GM12878 (cell line): Measurements from ENCODE around the gene KCNK4. TPM values are rescaled to one million over a fixed set of nuclear protein-coding genes. Genes with fewer than 3 reads are reported as not detected.

Experiments used
- CBX5 ChIP-seq: sonication (generic); IDR thresholded peaks from 2 replicates; pipeline ENCODE4 v1.6.1; 2016; ENCODE audit warnings: low read depth, moderate library complexity, mild to moderate bottlenecking, inconsistent platforms
- CTCF ChIP-seq, 3 experiments: IDR thresholded peaks in 2 of 3; conservative IDR thresholded peaks in 1 of 3; 2 replicates each; pipeline ENCODE4 v1.5.1; 2011; ENCODE audit warnings: low read depth in 3 of 3, low read length in 3 of 3, mild to moderate bottlenecking in 3 of 3, control low read depth in 2 of 3, moderate library complexity in 2 of 3, inconsistent platforms in 1 of 3, mixed read lengths in 1 of 3; ENCODE audit not compliant: control insufficient read depth in 2 of 3, insufficient read depth in 1 of 3; ENCODE audit errors: extremely low read depth in 1 of 3
- DPF2 ChIP-seq: fragments of 450-650 bp; IDR thresholded peaks from 2 replicates; pipeline ENCODE4 v1.6.1; 2017; ENCODE audit warnings: mild to moderate bottlenecking
- EZH2 ChIP-seq: IDR thresholded peaks from 2 replicates; pipeline ENCODE4 v1.6.1; 2012; ENCODE audit warnings: low read depth, mild to moderate bottlenecking, control low read depth, inconsistent platforms, low read length, borderline replicate concordance; ENCODE audit not compliant: control insufficient read depth
- IKZF2 ChIP-seq, 2 experiments: fragments of 450-650 bp; IDR thresholded peaks; 2 replicates each; pipeline ENCODE4 v1.6.1; 2017; ENCODE audit warnings: mild to moderate bottlenecking in 2 of 2, moderate library complexity in 2 of 2
- MAX ChIP-seq: IDR thresholded peaks from 2 replicates; pipeline ENCODE4 v1.6.1; 2012; ENCODE audit warnings: low read depth, low read length, improper control_type of control experiment
- MEF2B ChIP-seq: fragments of 450-650 bp; IDR thresholded peaks from 2 replicates; pipeline ENCODE4 v1.6.1; 2018; ENCODE audit warnings: mild to moderate bottlenecking, moderate library complexity; ENCODE audit not compliant: partially characterized antibody, poor library complexity, severe bottlenecking
- MTA2 ChIP-seq: fragments of 450-650 bp; IDR thresholded peaks from 2 replicates; pipeline ENCODE4 v1.6.1; 2016; ENCODE audit warnings: low read depth, mild to moderate bottlenecking, moderate library complexity
- NBN ChIP-seq: fragments of 450-650 bp; IDR thresholded peaks from 2 replicates; pipeline ENCODE4 v1.6.1; 2016
- NKRF ChIP-seq: fragments of 450-650 bp; conservative IDR thresholded peaks from 2 replicates; pipeline ENCODE4 v1.6.1; 2017; ENCODE audit warnings: mild to moderate bottlenecking, moderate library complexity
- NR2F1 ChIP-seq: fragments of 450-650 bp; conservative IDR thresholded peaks from 2 replicates; pipeline ENCODE4 v1.6.1; 2017; ENCODE audit warnings: mild to moderate bottlenecking
- PRDM15 ChIP-seq: fragments of 450-650 bp; formaldehyde crosslinking; IDR thresholded peaks from 2 replicates; pipeline ENCODE4 v1.4.0; 2020; ENCODE audit warnings: mild to moderate bottlenecking, moderate library complexity
- RAD21 ChIP-seq: IDR thresholded peaks from 2 replicates; pipeline ENCODE4 v1.6.1; 2011; ENCODE audit warnings: mild to moderate bottlenecking, low read depth, low read length, moderate library complexity; ENCODE audit not compliant: insufficient read depth
- RAD51 ChIP-seq: fragments of 450-650 bp; IDR thresholded peaks from 2 replicates; pipeline ENCODE4 v1.6.1; 2016; ENCODE audit warnings: moderate library complexity, mild to moderate bottlenecking, inconsistent platforms
- RUNX3 ChIP-seq: IDR thresholded peaks from 2 replicates; pipeline ENCODE4 v1.6.1; 2012; ENCODE audit warnings: low read length, inconsistent platforms
- SIN3A ChIP-seq: IDR thresholded peaks from 2 replicates; pipeline ENCODE4 v1.6.1; 2012; ENCODE audit warnings: low read depth, low read length, improper control_type of control experiment
- SIX5 ChIP-seq: IDR thresholded peaks from 2 replicates; pipeline ENCODE4 v1.6.1; 2011; ENCODE audit warnings: mild to moderate bottlenecking, low read depth, low read length, moderate library complexity; ENCODE audit not compliant: severe bottlenecking
- SMAD5 ChIP-seq: IDR thresholded peaks from 2 replicates; pipeline ENCODE4 v1.6.1; 2016; ENCODE audit warnings: antibody characterized with exemption, low read depth
- SP1 ChIP-seq: IDR thresholded peaks from one replicate; pipeline ENCODE4 v1.6.1; 2011; ENCODE audit warnings: low read depth, low read length
- SREBF1 ChIP-seq: IDR thresholded peaks from 2 replicates; pipeline ENCODE4 v1.6.1; 2012; ENCODE audit warnings: mild to moderate bottlenecking, low read length
- SREBF2 ChIP-seq: IDR thresholded peaks from 2 replicates; pipeline ENCODE4 v1.6.1; 2012; ENCODE audit warnings: mild to moderate bottlenecking, low read length
- SRF ChIP-seq, 2 experiments: IDR thresholded peaks; 2 replicates each; pipeline ENCODE4 v1.6.1; 2011; ENCODE audit warnings: low read depth in 2 of 2, low read length in 2 of 2, mild to moderate bottlenecking in 1 of 2, moderate library complexity in 1 of 2
- TAF1 ChIP-seq: IDR thresholded peaks from 2 replicates; pipeline ENCODE4 v1.6.1; 2011; ENCODE audit warnings: mild to moderate bottlenecking, low read depth, low read length, borderline replicate concordance
- TCF12 ChIP-seq: IDR thresholded peaks from 2 replicates; pipeline ENCODE4 v1.6.1; 2011; ENCODE audit warnings: low read depth, mild to moderate bottlenecking, low read length
- TCF3 ChIP-seq: IDR thresholded peaks from 2 replicates; pipeline ENCODE4 v1.6.1; 2012; ENCODE audit warnings: low read depth, mild to moderate bottlenecking, low read length, borderline replicate concordance; ENCODE audit not compliant: insufficient read depth
- polyA plus RNA-seq, 11 experiments: library from polyadenylated mRNA; depleted of rRNA in 4 of 11; unstranded in 6 of 11; stranded (reverse) in 5 of 11; fragments of >200 nt; fragmentation: Nextera tagmentation in 4 of 11; fragmentation: Illumina TruSeq in 1 of 11; extraction: Ambion mirVana in 4 of 11; extraction: Trizol in 1 of 11; gene quantifications; 1 replicate in 1 of 11; 2 replicates in 10 of 11; pipeline versions ENCODE4 v1.2.1 to v1.2.3, GENCODE V29; 2011 to 2016; ENCODE audit warnings: inconsistent platforms in 2 of 11, missing spikeins in 2 of 11, low read depth in 1 of 11
- total RNA-seq, 4 experiments: library from RNA; depleted of rRNA in 3 of 4; stranded (reverse); fragments of >200 nt in 3 of 4; fragmentation: Illumina TruSeq in 1 of 4; extraction: Trizol in 1 of 4; gene quantifications; 2 replicates each; pipeline versions ENCODE4 v1.2.1 to v1.2.3, GENCODE V29; 2013 to 2021

Gene KCNK4
- total and polyA plus RNA-seq, 10 of the 15 experiments (the other 5 are each of a cell fraction or from before 2014, with no cell fraction given): 0.04 TPM; not detected in 9

GRCh38 chr11:64268893-64269539 is 22.1 kb upstream of the KCNK4 start (continued):
- TF ChIP-seq EZH2: no peak
- peak; percentile 71 for TF ChIP-seq NR2F1
- TF ChIP-seq PRDM15 (CRISPR knock-in tag): no peak
- TF ChIP-seq DPF2: 0 out of 2 replicates have a peak, but pooled peaks have one; percentile 50
- peak; percentile 20; the same call in 1 of the 2 replicates for TF ChIP-seq MTA2
- TF ChIP-seq SREBF2: no peak
- TF ChIP-seq SP1: no peak
- TF ChIP-seq CTCF (IDR thresholded peaks at IDR 0.05 in 2 of 3, conservative IDR thresholded peaks at IDR 0.05 in 1 of 3; ENCODE audit: control insufficient read depth in 2 of 3, extremely low read depth in 1 of 3, insufficient read depth in 1 of 3, low read depth in 3 of 3, low read length in 3 of 3): 0 out of 6 replicates have a peak, but pooled peaks of 2 of the 3 experiments have one; percentile 3 to 6
- TF ChIP-seq IKZF2 (IDR thresholded peaks at IDR 0.05): no peak; a peak in 1 of 4 replicates
- no peak for TF ChIP-seq SIN3A
- no peak for TF ChIP-seq RAD21
- peak; percentile 38 for TF ChIP-seq NBN
- no peak for TF ChIP-seq MAX
- 0 out of 2 replicates have a peak, but pooled peaks have one; percentile 20 for TF ChIP-seq SMAD5
- no peak for TF ChIP-seq RAD51
- TF ChIP-seq TCF3: no peak
- no peak for TF ChIP-seq TAF1
- TF ChIP-seq MEF2B: no peak
- peak; percentile 4 for TF ChIP-seq SIX5
- TF ChIP-seq NKRF: no peak
- TF ChIP-seq TCF12: no peak
- TF ChIP-seq SRF (IDR thresholded peaks at IDR 0.05; ENCODE audit: low read depth in 2 of 2, low read length in 2 of 2): no peak
- no peak for TF ChIP-seq RUNX3
- no peak for TF ChIP-seq CBX5
- no peak for TF ChIP-seq SREBF1
